Measurements from ENCODE around the gene TMEM212.

The TMEM212 gene

DNA sequence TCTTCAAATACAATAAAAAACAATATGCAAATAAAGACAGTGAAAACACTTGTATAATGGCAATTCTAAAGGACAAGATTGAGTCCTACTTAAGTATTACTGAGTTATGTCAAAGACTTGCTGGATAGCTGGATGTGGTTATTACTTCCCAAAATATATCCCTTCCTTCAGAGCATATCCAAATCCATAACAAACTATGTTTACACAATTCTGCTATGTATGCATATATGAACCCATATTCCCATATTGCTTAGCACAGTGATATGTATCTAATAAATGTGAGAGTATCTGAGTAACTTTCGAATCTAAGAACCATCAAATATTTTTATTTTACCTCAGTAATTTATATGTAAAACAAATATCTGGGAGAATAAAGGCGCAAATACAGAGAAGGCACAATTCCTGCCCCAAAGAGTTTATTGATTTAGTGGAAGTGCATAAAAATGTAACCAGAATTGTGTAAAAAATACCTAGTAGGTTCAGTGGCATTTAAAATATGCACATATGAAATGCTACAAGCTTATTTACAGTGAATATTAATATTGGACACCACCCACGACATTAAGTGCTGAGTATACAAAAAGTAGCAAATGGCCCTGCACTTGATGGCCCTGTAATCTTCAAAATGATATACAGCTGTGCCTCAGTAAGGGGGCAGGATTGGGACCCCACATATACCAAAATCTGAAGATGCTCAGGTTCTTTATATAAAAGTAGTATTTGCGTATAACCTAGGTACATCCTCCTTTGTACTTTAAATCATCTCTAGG, 37.1 kb downstream of the TMEM212 start:
- Histone ChIP-seq H3K27me3 (ENCODE audit: control insufficient read depth, insufficient read depth, low read length) (no peaks in the 10 kb centered on the region), H3K4me2 (ENCODE audit: low read length) (no peak overlapping the region), H3K4me1 (ENCODE audit: control insufficient read depth, insufficient read depth, low read length) (peaks cover 29% of the 10 kb centered on the region), H3K9ac (ENCODE audit: low read depth, low read length) (no peak overlapping the region), H3K9me3 (replicated peaks; ENCODE audit: low read length) (no peaks in the 10 kb centered on the region), H3K36me3 (ENCODE audit: insufficient read depth, low read length) (no peaks in the 10 kb centered on the region), H3K4me3 (ENCODE audit: low read length) (no peak overlapping the region)

DNA sequence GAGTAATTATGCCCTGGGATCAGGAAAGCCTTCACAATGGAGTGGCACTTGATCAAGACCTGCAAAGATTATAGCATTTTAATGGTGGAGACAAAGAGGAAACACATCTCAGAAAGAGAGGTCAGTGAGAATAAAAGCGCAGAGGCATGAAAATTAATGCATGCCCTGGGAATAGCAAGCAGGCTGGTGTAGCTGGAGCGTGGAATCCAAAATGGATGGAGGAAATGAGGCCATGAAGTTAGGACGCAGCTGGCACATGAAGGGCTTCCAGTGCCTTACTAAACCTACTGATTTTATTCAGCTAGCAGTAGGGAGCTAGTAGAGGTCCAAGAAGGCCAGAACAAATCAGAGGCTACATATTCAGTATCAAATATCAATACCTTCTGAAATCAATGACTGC, 38.1 kb downstream of the TMEM212 start:
- Histone ChIP-seq H3K4me3 (ENCODE audit: low read length) (no peak overlapping the region), H3K4me1 (ENCODE audit: control insufficient read depth, insufficient read depth, low read length) (peaks cover 19% of the 10 kb centered on the region), H3K4me2 (ENCODE audit: low read length) (no peak overlapping the region), H3K27me3 (ENCODE audit: control insufficient read depth, insufficient read depth, low read length) (no peaks in the 10 kb centered on the region), H3K36me3 (ENCODE audit: insufficient read depth, low read length) (no peaks in the 10 kb centered on the region), H3K9ac (ENCODE audit: low read depth, low read length) (no peak overlapping the region), H3K9me3 (replicated peaks; ENCODE audit: low read length) (no peaks in the 10 kb centered on the region)

GRCh38 chr3:171883257-171883892, 40.2 kb downstream of the TMEM212 start:
- H3K9me3 ChIP-seq (replicated peaks; ENCODE audit: low read length): no peaks in the 10 kb centered on the region
- no peaks in the 10 kb centered on the region for H3K36me3 ChIP-seq (ENCODE audit: insufficient read depth, low read length)

DNA sequence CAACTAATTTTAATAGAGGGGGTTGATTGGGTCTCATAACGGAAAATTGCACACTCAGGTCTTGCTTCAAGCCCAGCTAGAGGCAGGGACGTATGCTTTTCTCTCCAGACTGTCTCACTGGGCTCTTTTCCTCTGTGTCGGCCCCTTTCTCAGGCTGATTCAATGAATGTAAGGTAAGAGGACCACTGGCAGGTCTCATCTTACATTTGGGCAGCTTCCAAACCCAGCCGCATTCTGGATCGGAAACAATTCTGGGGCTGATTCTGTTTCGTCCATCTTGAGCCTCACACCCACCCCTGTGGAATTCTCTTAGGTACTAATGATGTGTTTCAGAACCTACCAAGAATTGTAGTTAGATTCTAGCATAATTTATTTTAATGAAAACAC, 40.7 kb downstream of the TMEM212 start:
- Histone ChIP-seq H3K4me1 (ENCODE audit: control insufficient read depth, insufficient read depth, low read length) (no peaks in the 10 kb centered on the region), H3K9me3 (replicated peaks; ENCODE audit: low read length) (no peaks in the 10 kb centered on the region), H3K4me3 (ENCODE audit: low read length) (no peak overlapping the region), H3K27me3 (ENCODE audit: control insufficient read depth, insufficient read depth, low read length) (no peaks in the 10 kb centered on the region), H3K9ac (ENCODE audit: low read depth, low read length) (no peak overlapping the region), H3K36me3 (ENCODE audit: insufficient read depth, low read length) (no peaks in the 10 kb centered on the region), H3K4me2 (ENCODE audit: low read length) (no peak overlapping the region)

More at GRCh38 chr3:171883257-171883892, 40.2 kb downstream of the TMEM212 start:
- H3K4me3 ChIP-seq (ENCODE audit: low read length): no peak overlapping the region
- no peak overlapping the region for H3K9ac ChIP-seq (ENCODE audit: low read depth, low read length)
- H3K4me1 ChIP-seq (ENCODE audit: control insufficient read depth, insufficient read depth, low read length): peaks cover 5% of the 10 kb centered on the region
- no peaks in the 10 kb centered on the region for H3K27me3 ChIP-seq (ENCODE audit: control insufficient read depth, insufficient read depth, low read length)
- H3K4me2 ChIP-seq (ENCODE audit: low read length): no peak overlapping the region

DNA sequence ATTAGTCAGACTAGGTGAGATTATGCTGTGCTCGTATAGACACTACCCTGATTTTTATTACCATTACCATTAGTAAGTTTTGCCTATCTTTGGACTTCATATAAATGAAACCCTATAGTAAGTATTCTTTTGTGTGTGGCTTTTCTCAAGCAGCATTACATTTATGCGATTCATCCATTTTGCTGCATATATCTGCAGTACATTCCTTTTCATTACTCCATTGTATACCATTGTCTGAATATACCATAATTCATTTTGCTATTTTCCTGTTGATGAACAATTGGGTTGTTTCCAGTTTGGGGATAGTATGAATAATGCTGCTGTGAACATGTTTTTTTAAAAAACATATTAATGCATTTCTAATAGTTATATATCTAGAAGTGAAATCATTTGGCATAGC, 45.3 kb downstream of the TMEM212 start:
- Histone ChIP-seq H3K27me3 (ENCODE audit: control insufficient read depth, insufficient read depth, low read length) (no peaks in the 10 kb centered on the region), H3K4me2 (ENCODE audit: low read length) (no peak overlapping the region), H3K9ac (ENCODE audit: low read depth, low read length) (no peak overlapping the region), H3K9me3 (replicated peaks; ENCODE audit: low read length) (no peaks in the 10 kb centered on the region), H3K36me3 (ENCODE audit: insufficient read depth, low read length) (no peaks in the 10 kb centered on the region), H3K4me1 (ENCODE audit: control insufficient read depth, insufficient read depth, low read length) (no peaks in the 10 kb centered on the region), H3K4me3 (ENCODE audit: low read length) (no peak overlapping the region)

DNA sequence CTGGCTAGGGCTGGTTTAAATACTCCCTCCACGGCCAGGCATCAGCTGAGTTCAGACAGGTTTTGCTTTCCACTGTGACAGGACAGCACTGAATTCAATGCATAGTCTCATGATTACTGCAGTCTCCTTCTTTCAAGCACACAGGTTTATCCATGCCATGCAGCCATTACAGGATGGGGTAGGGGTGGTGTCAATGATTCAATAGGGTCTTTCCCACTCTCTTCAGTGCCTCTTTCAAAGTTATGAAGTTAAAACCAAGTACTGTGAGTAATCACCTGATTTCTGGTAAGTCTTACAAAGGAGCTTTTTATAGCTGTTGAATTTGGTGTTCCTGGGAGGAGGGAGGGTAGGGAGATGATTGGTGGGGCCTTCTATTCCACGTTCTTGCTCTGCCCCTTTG, 47.2 kb downstream of the TMEM212 start:
- no peaks in the 10 kb centered on the region for H3K9me3 ChIP-seq (replicated peaks; ENCODE audit: low read length)
- H3K27me3 ChIP-seq (ENCODE audit: control insufficient read depth, insufficient read depth, low read length): no peaks in the 10 kb centered on the region
- no peaks in the 10 kb centered on the region for H3K36me3 ChIP-seq (ENCODE audit: insufficient read depth, low read length)
- H3K4me2 ChIP-seq (ENCODE audit: low read length): no peak overlapping the region
- no peaks in the 10 kb centered on the region for H3K4me1 ChIP-seq (ENCODE audit: control insufficient read depth, insufficient read depth, low read length)
- H3K9ac ChIP-seq (ENCODE audit: low read depth, low read length): no peak overlapping the region
- no peak overlapping the region for H3K4me3 ChIP-seq (ENCODE audit: low read length)

DNA sequence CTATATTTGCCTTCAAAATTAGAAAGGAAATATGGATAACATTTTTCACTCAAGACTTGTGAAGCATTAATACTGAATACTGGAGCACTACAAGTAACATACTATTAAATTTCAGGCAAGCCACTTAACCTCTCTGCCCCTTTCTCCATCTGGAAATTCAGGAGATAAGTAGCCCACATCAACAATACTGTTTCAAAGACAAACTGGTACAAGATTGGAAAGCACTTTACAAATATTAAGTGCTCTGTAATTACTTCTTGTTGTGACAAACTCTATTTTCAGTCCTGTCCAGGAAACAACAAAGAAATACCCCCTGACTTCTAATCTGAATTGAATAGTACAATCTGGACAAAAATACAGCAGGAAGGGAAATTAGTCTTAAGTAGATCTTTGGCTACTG, 49.3 kb downstream of the TMEM212 start:
- no peaks in the 10 kb centered on the region for H3K27me3 ChIP-seq (ENCODE audit: control insufficient read depth, insufficient read depth, low read length)
- H3K4me3 ChIP-seq (ENCODE audit: low read length): no peak overlapping the region
- no peaks in the 10 kb centered on the region for H3K9me3 ChIP-seq (replicated peaks; ENCODE audit: low read length)
- no peaks in the 10 kb centered on the region for H3K4me1 ChIP-seq (ENCODE audit: control insufficient read depth, insufficient read depth, low read length)
- H3K36me3 ChIP-seq (ENCODE audit: insufficient read depth, low read length): no peaks in the 10 kb centered on the region
- no peak overlapping the region for H3K4me2 ChIP-seq (ENCODE audit: low read length)
- no peak overlapping the region for H3K9ac ChIP-seq (ENCODE audit: low read depth, low read length)

- Histone ChIP-seq H3K9ac (ENCODE audit: low read depth, low read length) (no peak overlapping the region), H3K36me3 (ENCODE audit: insufficient read depth, low read length) (no peaks in the 10 kb centered on the region), H3K4me1 (ENCODE audit: control insufficient read depth, insufficient read depth, low read length) (no peaks in the 10 kb centered on the region), H3K4me2 (ENCODE audit: low read length) (no peak overlapping the region), H3K4me3 (ENCODE audit: low read length) (no peak overlapping the region), H3K27me3 (ENCODE audit: control insufficient read depth, insufficient read depth, low read length) (no peaks in the 10 kb centered on the region), H3K9me3 (replicated peaks; ENCODE audit: low read length) (no peaks in the 10 kb centered on the region)
These were observed 52.1 kb downstream of the TMEM212 start for GRCh38 chr3:171895291-171895690.

DNA sequence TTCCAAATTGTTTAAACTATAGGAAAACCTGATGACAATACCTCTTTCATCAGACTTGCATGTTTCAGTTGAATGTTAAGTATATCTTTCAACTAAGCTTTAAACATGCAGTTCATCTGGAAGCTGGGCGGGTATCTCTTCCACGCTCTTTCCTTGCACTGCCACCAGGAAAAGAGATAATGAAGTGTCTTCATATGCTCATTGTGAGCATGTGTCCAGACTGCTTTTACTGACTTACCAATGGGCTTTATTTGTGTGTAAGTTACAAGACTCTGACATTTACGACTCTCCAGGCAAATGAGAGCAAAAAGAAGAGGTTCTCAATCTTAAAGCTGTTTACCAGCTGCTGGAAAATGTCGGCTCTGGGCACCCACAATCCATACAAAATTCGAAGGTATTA, 52.8 kb downstream of the TMEM212 start:
- H3K9me3 ChIP-seq (replicated peaks; ENCODE audit: low read length): no peaks in the 10 kb centered on the region
- no peaks in the 10 kb centered on the region for H3K4me1 ChIP-seq (ENCODE audit: control insufficient read depth, insufficient read depth, low read length)
- no peak overlapping the region for H3K4me2 ChIP-seq (ENCODE audit: low read length)

DNA sequence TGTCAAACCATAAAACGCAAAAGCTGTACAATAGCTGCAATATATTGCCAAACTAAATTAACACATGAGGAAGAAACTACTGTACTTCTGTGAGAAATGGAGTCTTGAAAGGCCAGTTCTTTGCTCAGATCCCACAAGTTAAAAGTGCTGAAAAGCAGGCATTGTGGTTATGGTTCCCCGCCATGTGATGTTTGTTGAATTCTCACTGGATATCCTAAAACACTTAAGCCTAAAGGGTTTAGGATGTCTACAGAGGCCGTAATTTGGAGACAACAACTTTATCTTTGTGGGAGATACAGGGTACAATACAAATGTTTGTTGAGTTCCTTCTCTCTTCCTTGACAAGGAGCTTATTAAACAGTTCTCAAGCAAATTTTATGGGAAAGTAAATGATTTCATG, 53.2 kb downstream of the TMEM212 start:
- H3K9me3 ChIP-seq (replicated peaks; ENCODE audit: low read length): no peaks in the 10 kb centered on the region
- H3K4me3 ChIP-seq (ENCODE audit: low read length): no peak overlapping the region
- no peaks in the 10 kb centered on the region for H3K36me3 ChIP-seq (ENCODE audit: insufficient read depth, low read length)
- H3K27me3 ChIP-seq (ENCODE audit: control insufficient read depth, insufficient read depth, low read length): no peaks in the 10 kb centered on the region
- no peaks in the 10 kb centered on the region for H3K4me1 ChIP-seq (ENCODE audit: control insufficient read depth, insufficient read depth, low read length)
- H3K9ac ChIP-seq (ENCODE audit: low read depth, low read length): no peak overlapping the region
- no peak overlapping the region for H3K4me2 ChIP-seq (ENCODE audit: low read length)

More for the DNA sequence above, 52.8 kb downstream of the TMEM212 start:
- no peaks in the 10 kb centered on the region for H3K36me3 ChIP-seq (ENCODE audit: insufficient read depth, low read length)
- H3K27me3 ChIP-seq (ENCODE audit: control insufficient read depth, insufficient read depth, low read length): no peaks in the 10 kb centered on the region
- H3K9ac ChIP-seq (ENCODE audit: low read depth, low read length): no peak overlapping the region
- H3K4me3 ChIP-seq (ENCODE audit: low read length): no peak overlapping the region

- H3K4me3 ChIP-seq (ENCODE audit: low read length): no peak overlapping the region
- no peaks in the 10 kb centered on the region for H3K9me3 ChIP-seq (replicated peaks; ENCODE audit: low read length)
- H3K27me3 ChIP-seq (ENCODE audit: control insufficient read depth, insufficient read depth, low read length): no peaks in the 10 kb centered on the region
- no peak overlapping the region for H3K9ac ChIP-seq (ENCODE audit: low read depth, low read length)
- no peak overlapping the region for H3K4me2 ChIP-seq (ENCODE audit: low read length)
- H3K4me1 ChIP-seq (ENCODE audit: control insufficient read depth, insufficient read depth, low read length): no peaks in the 10 kb centered on the region
- no peaks in the 10 kb centered on the region for H3K36me3 ChIP-seq (ENCODE audit: insufficient read depth, low read length)
These were observed 55.0 kb downstream of the TMEM212 start for GRCh38 chr3:171898192-171898591.

DNA sequence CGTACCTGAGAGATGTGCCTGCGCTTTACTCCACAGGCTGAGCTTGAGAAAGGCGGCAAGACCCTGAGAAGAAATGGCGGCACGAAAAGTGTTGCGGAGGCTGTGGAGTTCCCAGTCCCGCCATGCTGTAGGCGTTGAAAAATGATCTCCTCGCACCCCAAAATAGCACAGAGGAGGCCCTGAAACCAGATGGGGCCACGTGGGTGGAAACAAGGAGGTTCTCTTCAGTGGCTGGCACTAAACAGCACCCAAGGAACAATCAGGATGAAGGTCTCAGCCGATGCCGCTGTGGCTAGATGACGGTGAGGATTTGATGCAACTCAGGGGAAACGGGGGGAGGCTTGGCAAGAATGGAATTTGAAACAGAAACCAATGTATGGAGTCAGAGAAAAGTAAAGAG, 57.3 kb downstream of the TMEM212 start:
- no peaks in the 10 kb centered on the region for H3K4me1 ChIP-seq (ENCODE audit: control insufficient read depth, insufficient read depth, low read length)

More for the DNA sequence above, 57.3 kb downstream of the TMEM212 start:
- Histone ChIP-seq H3K9me3 (replicated peaks; ENCODE audit: low read length) (no peaks in the 10 kb centered on the region), H3K4me2 (ENCODE audit: low read length) (no peak overlapping the region), H3K9ac (ENCODE audit: low read depth, low read length) (no peak overlapping the region), H3K4me3 (ENCODE audit: low read length) (no peak overlapping the region), H3K27me3 (ENCODE audit: control insufficient read depth, insufficient read depth, low read length) (no peaks in the 10 kb centered on the region), H3K36me3 (ENCODE audit: insufficient read depth, low read length) (no peaks in the 10 kb centered on the region)

Data from skeletal muscle satellite cell (primary cell).